ENCODE measurements around the gene WDFY2. TPM values are rescaled to one million over a fixed set of nuclear protein-coding genes. Genes with fewer than 3 reads are reported as not detected.

Gene WDFY2
- total and polyA plus RNA-seq, 2 of the 13 experiments (the other 11 are each of a cell fraction or from before 2014, with no cell fraction given): 22.6 to 27.0 TPM

DNA sequence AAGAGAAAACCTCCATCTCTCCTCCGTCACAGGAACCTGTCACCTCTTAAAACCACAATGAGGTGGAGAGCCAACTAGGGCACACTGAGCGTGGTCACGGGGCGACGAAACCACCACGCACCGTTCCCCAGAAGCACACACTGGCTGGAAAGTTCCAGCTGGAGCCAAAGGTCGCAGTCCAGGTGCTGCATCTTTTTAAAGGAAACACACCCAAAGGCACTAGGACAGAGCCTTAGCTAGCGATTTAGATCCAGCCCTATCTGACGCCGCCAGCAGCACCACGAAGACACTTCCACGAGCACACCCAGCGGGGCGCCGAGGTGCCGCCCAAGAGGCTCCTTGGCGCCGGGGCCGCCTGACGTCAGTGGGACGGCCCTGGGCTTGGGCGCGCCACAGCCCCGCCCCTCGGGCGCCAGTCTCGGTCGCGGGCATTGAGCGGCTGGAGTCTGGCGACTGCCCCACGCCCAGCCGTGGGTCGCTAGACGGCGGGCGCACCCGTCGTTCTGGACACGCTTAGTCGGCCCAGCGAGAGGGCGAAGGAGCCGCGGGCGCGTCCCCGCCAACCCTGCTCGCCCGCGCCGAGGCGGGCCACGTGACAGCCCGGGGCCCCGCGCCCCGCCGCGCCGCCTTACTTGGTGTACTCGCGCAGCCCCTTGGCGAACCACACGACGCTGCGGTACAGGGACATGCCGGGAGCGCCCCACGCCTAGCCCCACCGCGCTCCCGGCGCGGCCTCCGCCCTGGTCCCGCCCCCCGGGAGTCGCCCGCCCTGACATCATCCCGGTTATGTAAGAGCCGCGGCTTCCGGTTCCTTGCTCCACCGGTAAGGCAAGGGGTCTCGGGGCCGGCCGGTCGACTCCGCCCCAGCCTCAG lies 219.4 kb downstream of the WDFY2 start, which contains the start of gene DHRS12 (continued):
- TF ChIP-seq, protein P1, sequence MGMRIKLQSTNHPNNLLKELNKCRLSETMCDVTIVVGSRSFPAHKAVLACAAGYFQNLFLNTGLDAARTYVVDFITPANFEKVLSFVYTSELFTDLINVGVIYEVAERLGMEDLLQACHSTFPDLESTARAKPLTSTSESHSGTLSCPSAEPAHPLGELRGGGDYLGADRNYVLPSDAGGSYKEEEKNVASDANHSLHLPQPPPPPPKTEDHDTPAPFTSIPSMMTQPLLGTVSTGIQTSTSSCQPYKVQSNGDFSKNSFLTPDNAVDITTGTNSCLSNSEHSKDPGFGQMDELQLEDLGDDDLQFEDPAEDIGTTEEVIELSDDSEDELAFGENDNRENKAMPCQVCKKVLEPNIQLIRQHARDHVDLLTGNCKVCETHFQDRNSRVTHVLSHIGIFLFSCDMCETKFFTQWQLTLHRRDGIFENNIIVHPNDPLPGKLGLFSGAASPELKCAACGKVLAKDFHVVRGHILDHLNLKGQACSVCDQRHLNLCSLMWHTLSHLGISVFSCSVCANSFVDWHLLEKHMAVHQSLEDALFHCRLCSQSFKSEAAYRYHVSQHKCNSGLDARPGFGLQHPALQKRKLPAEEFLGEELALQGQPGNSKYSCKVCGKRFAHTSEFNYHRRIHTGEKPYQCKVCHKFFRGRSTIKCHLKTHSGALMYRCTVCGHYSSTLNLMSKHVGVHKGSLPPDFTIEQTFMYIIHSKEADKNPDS (CRISPR knock-in tag; IDR thresholded peaks at IDR 0.05): no peak
- no peak for TF ChIP-seq NFKBIZ (CRISPR knock-in tag; IDR thresholded peaks at IDR 0.05)
- no peak for TF ChIP-seq ZFAT (CRISPR knock-in tag; conservative IDR thresholded peaks at IDR 0.05)
- TF ChIP-seq ZNF34 (CRISPR knock-in tag; IDR thresholded peaks at IDR 0.05; ENCODE audit: borderline replicate concordance): no peak
- no peak for TF ChIP-seq SIN3B (IDR thresholded peaks at IDR 0.05; ENCODE audit: low read length)
- TF ChIP-seq ZNF567 (CRISPR knock-in tag; IDR thresholded peaks at IDR 0.05; ENCODE audit: borderline replicate concordance): no peak
- TF ChIP-seq ZNF556 (CRISPR knock-in tag; IDR thresholded peaks at IDR 0.05; ENCODE audit: borderline replicate concordance): peak; percentile 59; the same call in 1 of the 2 replicates
- peak; percentile 40 for TF ChIP-seq KMT2B (CRISPR knock-in tag; IDR thresholded peaks at IDR 0.05)
- TF ChIP-seq, protein P2, sequence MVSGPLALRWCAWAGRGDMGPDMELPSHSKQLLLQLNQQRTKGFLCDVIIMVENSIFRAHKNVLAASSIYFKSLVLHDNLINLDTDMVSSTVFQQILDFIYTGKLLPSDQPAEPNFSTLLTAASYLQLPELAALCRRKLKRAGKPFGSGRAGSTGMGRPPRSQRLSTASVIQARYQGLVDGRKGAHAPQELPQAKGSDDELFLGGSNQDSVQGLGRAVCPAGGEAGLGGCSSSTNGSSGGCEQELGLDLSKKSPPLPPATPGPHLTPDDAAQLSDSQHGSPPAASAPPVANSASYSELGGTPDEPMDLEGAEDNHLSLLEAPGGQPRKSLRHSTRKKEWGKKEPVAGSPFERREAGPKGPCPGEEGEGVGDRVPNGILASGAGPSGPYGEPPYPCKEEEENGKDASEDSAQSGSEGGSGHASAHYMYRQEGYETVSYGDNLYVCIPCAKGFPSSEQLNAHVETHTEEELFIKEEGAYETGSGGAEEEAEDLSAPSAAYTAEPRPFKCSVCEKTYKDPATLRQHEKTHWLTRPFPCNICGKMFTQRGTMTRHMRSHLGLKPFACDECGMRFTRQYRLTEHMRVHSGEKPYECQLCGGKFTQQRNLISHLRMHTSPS (CRISPR knock-in tag; IDR thresholded peaks at IDR 0.05; ENCODE audit: low read depth): no peak
- TF ChIP-seq EHMT2 (IDR thresholded peaks at IDR 0.05; ENCODE audit: borderline replicate concordance, low read depth, low read length): no peak
- TF ChIP-seq FOXK1 (CRISPR knock-in tag; IDR thresholded peaks at IDR 0.05; ENCODE audit: borderline replicate concordance, low read depth): 0 out of 2 replicates have a peak, but pooled peaks have one; percentile 16
- TF ChIP-seq, protein P3, sequence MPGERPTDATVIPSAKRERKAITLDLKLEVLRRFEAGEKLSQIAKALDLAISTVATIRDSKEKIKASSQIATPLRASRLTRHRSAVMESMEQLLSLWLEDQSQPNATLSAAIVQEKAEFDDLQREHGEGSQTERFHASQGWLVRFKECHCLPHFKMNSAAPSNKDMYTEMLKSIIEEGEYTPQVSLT (CRISPR knock-in tag; IDR thresholded peaks at IDR 0.05; ENCODE audit: borderline replicate concordance, low read depth): no peak
- no peak for TF ChIP-seq ZNF501 (CRISPR knock-in tag; IDR thresholded peaks at IDR 0.05)
- TF ChIP-seq, protein P4, sequence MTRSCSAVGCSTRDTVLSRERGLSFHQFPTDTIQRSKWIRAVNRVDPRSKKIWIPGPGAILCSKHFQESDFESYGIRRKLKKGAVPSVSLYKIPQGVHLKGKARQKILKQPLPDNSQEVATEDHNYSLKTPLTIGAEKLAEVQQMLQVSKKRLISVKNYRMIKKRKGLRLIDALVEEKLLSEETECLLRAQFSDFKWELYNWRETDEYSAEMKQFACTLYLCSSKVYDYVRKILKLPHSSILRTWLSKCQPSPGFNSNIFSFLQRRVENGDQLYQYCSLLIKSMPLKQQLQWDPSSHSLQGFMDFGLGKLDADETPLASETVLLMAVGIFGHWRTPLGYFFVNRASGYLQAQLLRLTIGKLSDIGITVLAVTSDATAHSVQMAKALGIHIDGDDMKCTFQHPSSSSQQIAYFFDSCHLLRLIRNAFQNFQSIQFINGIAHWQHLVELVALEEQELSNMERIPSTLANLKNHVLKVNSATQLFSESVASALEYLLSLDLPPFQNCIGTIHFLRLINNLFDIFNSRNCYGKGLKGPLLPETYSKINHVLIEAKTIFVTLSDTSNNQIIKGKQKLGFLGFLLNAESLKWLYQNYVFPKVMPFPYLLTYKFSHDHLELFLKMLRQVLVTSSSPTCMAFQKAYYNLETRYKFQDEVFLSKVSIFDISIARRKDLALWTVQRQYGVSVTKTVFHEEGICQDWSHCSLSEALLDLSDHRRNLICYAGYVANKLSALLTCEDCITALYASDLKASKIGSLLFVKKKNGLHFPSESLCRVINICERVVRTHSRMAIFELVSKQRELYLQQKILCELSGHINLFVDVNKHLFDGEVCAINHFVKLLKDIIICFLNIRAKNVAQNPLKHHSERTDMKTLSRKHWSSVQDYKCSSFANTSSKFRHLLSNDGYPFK (CRISPR knock-in tag; IDR thresholded peaks at IDR 0.05; ENCODE audit: borderline replicate concordance): peak; percentile 28; the same call in 1 of the 2 replicates
- no peak for TF ChIP-seq ZNF550 (CRISPR knock-in tag; IDR thresholded peaks at IDR 0.05; ENCODE audit: borderline replicate concordance)
- 0 out of 2 replicates have a peak, but pooled peaks have one; percentile 24 for TF ChIP-seq DNMT3B (CRISPR knock-in tag; conservative IDR thresholded peaks at IDR 0.05)

All from HepG2 (cell line).